ENCODE results near the gene STX1A. TPM values are rescaled to one million over a fixed set of nuclear protein-coding genes. Genes with fewer than 3 reads are reported as not detected.
"Not testable (repeated sequence)": the region's sequence is repeated elsewhere in the genome, so short reads cannot be mapped to it uniquely, and the experiment has no call there.

STX1A gene
- total RNA-seq, 4 donors from 2014 or later, result 2.9 to 9.2 (median 4.6) TPM

GRCh38 chr7:73722785-73723184, 3.3 kb upstream of the STX1A start:
- intact Hi-C loops (cut with DNase I; ENCODE audit: low total_unique reads), result no loop called here

GRCh38 chr7:73722182-73722581, 2.7 kb upstream of the STX1A start:
- DNase-seq (ENCODE audit: low spot score in 2 of 2); intact Hi-C loops (cut with DNase I; ENCODE audit: low total_unique reads); H3K4me3 ChIP-seq (ENCODE audit: low read depth, poor library complexity, severe bottlenecking): not testable (repeated sequence)
- 65 to 70% methylated on average over 4 of the region's 4 CpGs for WGBS, 2 donors

More at GRCh38 chr7:73722785-73723184, 3.3 kb upstream of the STX1A start:
- DNase-seq (ENCODE audit: low spot score in 2 of 2), result no peak
- H3K4me3 ChIP-seq (ENCODE audit: low read depth, poor library complexity, severe bottlenecking), result no peak overlapping the region
- 81 to 84% methylated on average over 6 of the region's 6 CpGs for WGBS, 2 donors
- no peak for TF ChIP-seq POLR2A (IDR thresholded peaks at IDR 0.05)
- no peak for TF ChIP-seq CTCF (IDR thresholded peaks at IDR 0.05)

- DNase-seq (ENCODE audit: low spot score in 2 of 2), result no peak
- no peak overlapping the region for H3K4me3 ChIP-seq (ENCODE audit: low read depth, poor library complexity, severe bottlenecking)
- TF ChIP-seq CTCF (IDR thresholded peaks at IDR 0.05) (no peak), POLR2A (IDR thresholded peaks at IDR 0.05) (no peak)
- intact Hi-C loops (cut with DNase I; ENCODE audit: low total_unique reads), result no loop called here
- WGBS, 2 donors, result 29 to 66% methylated on average over 3 of the region's 3 CpGs
These were observed 1.9 kb upstream of the STX1A start for GRCh38 chr7:73721377-73721817.

- 97 to 99% methylated on average over 9 of the region's 9 CpGs for WGBS, 2 donors
- intact Hi-C loops (cut with DNase I; ENCODE audit: low total_unique reads); DNase-seq (ENCODE audit: low spot score in 2 of 2); H3K4me3 ChIP-seq (ENCODE audit: low read depth, poor library complexity, severe bottlenecking): not testable (repeated sequence)
These were observed 974 bp upstream of the STX1A start for GRCh38 chr7:73720443-73720842.

- TF ChIP-seq POLR2A (IDR thresholded peaks at IDR 0.05) (no peak), CTCF (IDR thresholded peaks at IDR 0.05) (no peak)
- DNase-seq (ENCODE audit: low spot score in 2 of 2), result no peak
- H3K4me3 ChIP-seq (ENCODE audit: low read depth, poor library complexity, severe bottlenecking), result no peak overlapping the region
- WGBS, 2 donors, result 14 to 29% methylated on average over 6 to 10 of the region's 16 CpGs
- intact Hi-C loops (cut with DNase I; ENCODE audit: low total_unique reads), result no loop called here
These were observed 319 bp upstream of the STX1A start for GRCh38 chr7:73719806-73720169.

GRCh38 chr7:73718438-73718881, 1.0 kb downstream of the STX1A start:
- peak overlapping the region; percentile 64 for H3K4me3 ChIP-seq (ENCODE audit: low read depth, poor library complexity, severe bottlenecking)
- 39 to 53% methylated on average over 6 to 9 of the region's 9 CpGs for WGBS, 2 donors
- TF ChIP-seq POLR2A (IDR thresholded peaks at IDR 0.05), result no peak
- TF ChIP-seq CTCF (IDR thresholded peaks at IDR 0.05), result no peak
- no peak for DNase-seq (ENCODE audit: low spot score in 2 of 2)
- intact Hi-C loops (cut with DNase I; ENCODE audit: low total_unique reads), result no loop called here

DNA sequence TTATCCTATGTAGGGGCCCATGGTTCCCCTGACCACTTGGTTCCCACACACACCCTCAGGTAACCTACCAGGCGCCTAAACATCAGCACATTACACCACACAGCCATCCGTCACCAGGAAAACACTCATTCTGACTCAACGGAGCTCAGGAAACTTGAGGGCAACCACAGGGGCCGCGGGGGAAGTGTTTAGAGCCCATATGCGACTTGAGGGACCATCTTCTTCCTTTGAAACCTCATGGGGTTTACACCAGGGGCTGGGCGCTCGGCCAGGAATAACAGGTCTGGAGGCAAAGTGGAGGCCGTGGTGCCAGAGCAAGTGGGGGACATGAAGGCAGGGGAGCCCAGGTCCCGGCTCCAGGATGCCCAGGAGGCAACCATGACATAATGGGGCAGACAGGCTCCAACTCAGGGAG, 1.5 kb downstream of the STX1A start:
- TF ChIP-seq POLR2A (IDR thresholded peaks at IDR 0.05) (no peak), CTCF (IDR thresholded peaks at IDR 0.05) (no peak)
- no peak overlapping the region for H3K4me3 ChIP-seq (ENCODE audit: low read depth, poor library complexity, severe bottlenecking)
- DNase-seq (ENCODE audit: low spot score in 2 of 2), result no peak
- 56 to 66% methylated on average over 10 of the region's 10 CpGs for WGBS, 2 donors
- intact Hi-C loops (cut with DNase I; ENCODE audit: low total_unique reads), result no loop called here
